H9 (cell line): ENCODE results near the gene SRF. TPM values are rescaled to one million over a fixed set of nuclear protein-coding genes. Genes with fewer than 3 reads are reported as not detected.

Experiments
- DNase-seq: peaks from one replicate; pipeline ENCODE4 v3.0.0-alpha.2; 2017
- H2AFZ ChIP-seq: one replicate; pipeline ENCODE4 v1.6.1; 2013; ENCODE audit warnings: mild to moderate bottlenecking, low read length, control low read depth, moderate library complexity
- H2AK5ac ChIP-seq: 2 replicates; pipeline ENCODE4 v1.6.1; 2013; ENCODE audit warnings: low read length, control low read depth, mixed read lengths; ENCODE audit not compliant: insufficient read length
- H2BK120ac ChIP-seq: one replicate; pipeline ENCODE4 v1.6.1; 2013; ENCODE audit warnings: low read depth, mild to moderate bottlenecking, low read length, control low read depth, inconsistent platforms; ENCODE audit not compliant: poor library complexity, severe bottlenecking
- H2BK12ac ChIP-seq: 2 replicates; pipeline ENCODE4 v1.6.1; 2013; ENCODE audit warnings: low read length, control low read depth, mixed read lengths, low read depth; ENCODE audit not compliant: insufficient read length
- H2BK15ac ChIP-seq: 2 replicates; pipeline ENCODE4 v1.6.1; 2013; ENCODE audit warnings: low read depth, low read length, control low read depth
- H2BK20ac ChIP-seq: one replicate; pipeline ENCODE4 v1.6.1; 2013; ENCODE audit warnings: low read depth, mild to moderate bottlenecking, low read length, control low read depth, inconsistent platforms; ENCODE audit not compliant: poor library complexity, severe bottlenecking
- H2BK5ac ChIP-seq: 2 replicates; pipeline ENCODE4 v1.6.1; 2013; ENCODE audit warnings: low read length, control low read depth, mixed read lengths; ENCODE audit not compliant: insufficient read length
- H3K14ac ChIP-seq: 2 replicates; pipeline ENCODE4 v1.6.1; 2013; ENCODE audit warnings: low read length, control low read depth; ENCODE audit not compliant: insufficient read depth
- H3K18ac ChIP-seq: 2 replicates; pipeline ENCODE4 v1.6.1; 2013; ENCODE audit warnings: low read depth, mild to moderate bottlenecking, mixed read lengths, low read length, control low read depth; ENCODE audit not compliant: insufficient read length
- H3K23ac ChIP-seq: 2 replicates; pipeline ENCODE4 v1.6.1; 2013; ENCODE audit warnings: low read length, control low read depth, mixed read lengths, low read depth; ENCODE audit not compliant: insufficient read length
- H3K23me2 ChIP-seq: 2 replicates; pipeline ENCODE4 v1.6.1; 2013; ENCODE audit warnings: low read depth, mild to moderate bottlenecking, mixed read lengths, low read length, control low read depth; ENCODE audit not compliant: insufficient read length, poor library complexity, severe bottlenecking
- H3K27ac ChIP-seq: 2 replicates; pipeline ENCODE4 v1.5.1; 2013; ENCODE audit warnings: low read length, control low read depth, mixed read lengths, low read depth; ENCODE audit not compliant: insufficient read length
- H3K27me3 ChIP-seq: 2 replicates; pipeline ENCODE4 v1.6.1; 2013; ENCODE audit warnings: low read length, control low read depth, inconsistent platforms; ENCODE audit not compliant: insufficient read depth
- H3K4ac ChIP-seq: 2 replicates; pipeline ENCODE4 v1.6.1; 2013; ENCODE audit warnings: low read depth, mild to moderate bottlenecking, control low read depth, inconsistent platforms, low read length, moderate library complexity
- H3K4me1 ChIP-seq: 2 replicates; pipeline ENCODE4 v1.6.1; 2013; ENCODE audit warnings: low read length, control low read depth, inconsistent platforms; ENCODE audit not compliant: insufficient read depth
- H3K4me2 ChIP-seq: 2 replicates; pipeline ENCODE4 v1.6.1; 2013; ENCODE audit warnings: low read length, control low read depth, mixed read lengths; ENCODE audit not compliant: insufficient read length, insufficient read depth
- H3K56ac ChIP-seq: 2 replicates; pipeline ENCODE4 v1.6.1; 2013; ENCODE audit warnings: low read depth, mild to moderate bottlenecking, mixed read lengths, low read length, control low read depth; ENCODE audit not compliant: insufficient read length
- H3K79me1 ChIP-seq: 2 replicates; pipeline ENCODE4 v1.6.1; 2013; ENCODE audit warnings: low read depth, mild to moderate bottlenecking, moderate library complexity, low read length, control low read depth, inconsistent platforms; ENCODE audit not compliant: insufficient read depth, poor library complexity, severe bottlenecking
- H3K79me2 ChIP-seq: 2 replicates; pipeline ENCODE4 v1.6.1; 2013; ENCODE audit warnings: low read length, control low read depth, inconsistent platforms; ENCODE audit not compliant: insufficient read depth
- H3K9ac ChIP-seq: 2 replicates; pipeline ENCODE4 v1.6.1; 2013; ENCODE audit warnings: low read length, control low read depth, mixed read lengths; ENCODE audit not compliant: insufficient read length; ENCODE audit errors: extremely low read depth
- H3K9me3 ChIP-seq: one replicate; pipeline ENCODE4 v1.6.1; 2013; ENCODE audit warnings: low read depth, low read length, inconsistent platforms; ENCODE audit not compliant: control insufficient read depth
- H3T11ph ChIP-seq: one replicate; pipeline ENCODE4 v1.6.1; 2013; ENCODE audit warnings: mild to moderate bottlenecking, low read length, control low read depth, inconsistent platforms
- H4K20me1 ChIP-seq: one replicate; pipeline ENCODE4 v1.6.1; 2013; ENCODE audit not compliant: control insufficient read depth, insufficient read length, insufficient read depth
- H4K5ac ChIP-seq: 2 replicates; pipeline ENCODE4 v1.6.1; 2013; ENCODE audit warnings: low read depth, mild to moderate bottlenecking, mixed read lengths, low read length, control low read depth; ENCODE audit not compliant: insufficient read length
- H4K8ac ChIP-seq: replicated peaks from 2 replicates; pipeline ENCODE4 v1.6.1; 2013; ENCODE audit warnings: low read length, control low read depth, mixed read lengths, low read depth; ENCODE audit not compliant: insufficient read length
- H4K91ac ChIP-seq: 2 replicates; pipeline ENCODE4 v1.6.1; 2013; ENCODE audit warnings: low read depth, mild to moderate bottlenecking, moderate library complexity, mixed read lengths, low read length, control low read depth; ENCODE audit not compliant: insufficient read length
- H3K27ac Mint-ChIP-seq, 3 experiments: 2 replicates in 2 of 3; 3 replicates in 1 of 3; pipeline ENCODE4 v1.8.0; 2020 to 2021; ENCODE audit warnings: mixed read lengths in 3 of 3, mild to moderate bottlenecking in 1 of 3, moderate library complexity in 1 of 3
- H3K27me3 Mint-ChIP-seq: 2 replicates; pipeline ENCODE4 v1.8.0; 2021; ENCODE audit warnings: low read depth, mild to moderate bottlenecking, moderate library complexity, mixed read lengths
- H3K36me3 Mint-ChIP-seq, 3 experiments: 2 replicates in 2 of 3; 3 replicates in 1 of 3; pipeline ENCODE4 v1.8.0; 2020 to 2021; ENCODE audit warnings: low read depth in 3 of 3, mixed read lengths in 3 of 3; ENCODE audit not compliant: insufficient read depth in 1 of 3
- H3K4me1 Mint-ChIP-seq, 2 experiments: 2 replicates each; pipeline ENCODE4 v1.8.0; 2020; ENCODE audit warnings: mixed read lengths in 2 of 2
- H3K4me3 Mint-ChIP-seq, 2 experiments: 2 replicates in 1 of 2; 3 replicates in 1 of 2; pipeline ENCODE4 v1.8.0; 2020 to 2021; ENCODE audit warnings: mild to moderate bottlenecking in 2 of 2, mixed read lengths in 2 of 2, moderate library complexity in 1 of 2
- H3K9me3 Mint-ChIP-seq, 2 experiments: 2 replicates in 1 of 2; 3 replicates in 1 of 2; pipeline ENCODE4 v1.8.0; 2020; ENCODE audit warnings: mild to moderate bottlenecking in 2 of 2, mixed read lengths in 2 of 2, moderate library complexity in 1 of 2
- WGBS: extraction: QIAGEN DNeasy Blood & Tissue Kit; methylation state at CpG from one replicate; pipeline ENCODE4 v1.1.7; 2013; ENCODE audit warnings: missing lambda C conversion rate, low lambda C conversion rate, mixed read lengths; ENCODE audit not compliant: insufficient read length; ENCODE audit errors: extremely low coverage; 5-methylcytosine and 5-hydroxymethylcytosine counted together
- total RNA-seq: library from RNA; stranded (reverse); gene quantifications from 2 replicates; pipeline ENCODE4 v1.2.1, GENCODE V29; 2021
- TF ChIP-seq, protein P1 (sequence below): fragments of 200-600 bp; sonication (generic); conservative IDR thresholded peaks from 3 replicates; pipeline ENCODE4 v1.8.0; 2021; ENCODE audit warnings: antibody characterized with exemption, mild to moderate bottlenecking

The SRF gene
- total RNA-seq, 1 experiment from 2014 or later: 57.5 TPM

DNA sequence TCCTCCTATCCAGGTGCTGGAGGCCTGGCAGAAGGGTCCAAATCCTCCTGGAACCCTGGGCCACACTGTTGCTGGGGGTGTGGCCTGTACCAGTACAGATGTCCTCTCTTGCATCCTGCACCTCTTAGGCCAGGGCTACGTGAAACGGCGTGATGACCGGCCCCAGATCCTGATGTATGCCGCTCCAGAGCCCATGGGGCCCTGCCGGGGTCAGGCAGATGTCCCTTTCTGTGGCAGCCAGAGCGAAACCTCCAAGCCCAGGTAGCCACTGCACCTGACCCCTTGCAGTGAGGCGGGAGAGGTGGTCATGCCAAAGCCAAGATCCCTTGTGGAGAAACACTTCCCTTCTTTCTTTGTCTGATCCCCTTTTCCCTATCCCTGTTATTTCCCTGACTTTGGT lies 44.0 kb downstream of the SRF start:
- Histone ChIP-seq H3K79me2 (no peaks in the 10 kb centered on the region), H3K18ac (no peak overlapping the region), H3K23ac (no peak overlapping the region), H3T11ph (no peak overlapping the region), H3K9me3 (no peaks in the 10 kb centered on the region), H2BK15ac (no peak overlapping the region), H3K14ac (no peak overlapping the region), H3K27ac (no peak overlapping the region), H4K8ac (no peak overlapping the region), H2BK12ac (no peak overlapping the region), H3K4me1 (no peaks in the 10 kb centered on the region; the same call in 1 of the 2 replicates), H2BK20ac (no peak overlapping the region), H3K56ac (no peak overlapping the region), H3K23me2 (no peaks in the 10 kb centered on the region), H3K4ac (no peak overlapping the region), H2AFZ (no peak overlapping the region), H4K20me1 (no peaks in the 10 kb centered on the region), H3K27me3 (no peaks in the 10 kb centered on the region), H2BK120ac (no peak overlapping the region), H2BK5ac (no peak overlapping the region), H3K79me1 (no peaks in the 10 kb centered on the region), H4K5ac (no peak overlapping the region), H4K91ac (no peak overlapping the region), H3K9ac (no peak overlapping the region), H3K4me2 (no peak overlapping the region), H2AK5ac (no peak overlapping the region)
- no CpG with 5 or more reads among the region's 8 CpGs for WGBS
- TF ChIP-seq, protein P1, sequence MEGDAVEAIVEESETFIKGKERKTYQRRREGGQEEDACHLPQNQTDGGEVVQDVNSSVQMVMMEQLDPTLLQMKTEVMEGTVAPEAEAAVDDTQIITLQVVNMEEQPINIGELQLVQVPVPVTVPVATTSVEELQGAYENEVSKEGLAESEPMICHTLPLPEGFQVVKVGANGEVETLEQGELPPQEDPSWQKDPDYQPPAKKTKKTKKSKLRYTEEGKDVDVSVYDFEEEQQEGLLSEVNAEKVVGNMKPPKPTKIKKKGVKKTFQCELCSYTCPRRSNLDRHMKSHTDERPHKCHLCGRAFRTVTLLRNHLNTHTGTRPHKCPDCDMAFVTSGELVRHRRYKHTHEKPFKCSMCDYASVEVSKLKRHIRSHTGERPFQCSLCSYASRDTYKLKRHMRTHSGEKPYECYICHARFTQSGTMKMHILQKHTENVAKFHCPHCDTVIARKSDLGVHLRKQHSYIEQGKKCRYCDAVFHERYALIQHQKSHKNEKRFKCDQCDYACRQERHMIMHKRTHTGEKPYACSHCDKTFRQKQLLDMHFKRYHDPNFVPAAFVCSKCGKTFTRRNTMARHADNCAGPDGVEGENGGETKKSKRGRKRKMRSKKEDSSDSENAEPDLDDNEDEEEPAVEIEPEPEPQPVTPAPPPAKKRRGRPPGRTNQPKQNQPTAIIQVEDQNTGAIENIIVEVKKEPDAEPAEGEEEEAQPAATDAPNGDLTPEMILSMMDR: no peak
- Mint-ChIP-seq H3K36me3 (peaks cover 0 to 2% (median 0%) of the 10 kb centered on the region in 3 experiments; a peak in 1 of 7 replicates), H3K27me3 (peaks cover 3% of the 10 kb centered on the region), H3K9me3 (no peaks in the 10 kb centered on the region), H3K27ac (no peak overlapping the region), H3K4me3 (no peak overlapping the region), H3K4me1 (peaks cover 9% of the 10 kb centered on the region in 2 experiments)
- no peak for DNase-seq
